ENCODE data around the gene MX1.

MX1 gene

GRCh38 chr21:41431788-41432548 is 5.9 kb downstream of the MX1 start:
- no peak for DNase-seq (ENCODE audit: low read depth in 2 of 2)

- no peak for DNase-seq (ENCODE audit: low read depth in 2 of 2)
These were observed 6.8 kb downstream of the MX1 start for GRCh38 chr21:41432562-41433460.

GRCh38 chr21:41433566-41433965 is 7.5 kb downstream of the MX1 start:
- DNase-seq (ENCODE audit: low read depth in 2 of 2): no peak

- no peak for DNase-seq (ENCODE audit: low read depth in 2 of 2)
These were observed 9.7 kb downstream of the MX1 start for GRCh38 chr21:41435706-41436105.

- no peak for DNase-seq (ENCODE audit: low read depth in 2 of 2)
These were observed 11.7 kb downstream of the MX1 start for GRCh38 chr21:41437729-41438128.

GRCh38 chr21:41438425-41439113 is 12.5 kb downstream of the MX1 start:
- no peak for DNase-seq (ENCODE audit: low read depth in 2 of 2)

- no peak for DNase-seq (ENCODE audit: low read depth in 2 of 2)
These were observed 13.2 kb downstream of the MX1 start for GRCh38 chr21:41439248-41439647.

GRCh38 chr21:41441546-41441945 is 15.5 kb downstream of the MX1 start:
- DNase-seq (ENCODE audit: low read depth in 2 of 2): no peak

- no peak for DNase-seq (ENCODE audit: low read depth in 2 of 2)
These were observed 16.6 kb downstream of the MX1 start for GRCh38 chr21:41442481-41443186.

- DNase-seq (ENCODE audit: low read depth in 2 of 2): no peak
These were observed 17.5 kb downstream of the MX1 start for GRCh38 chr21:41443562-41443961.

GRCh38 chr21:41444703-41445464 is 18.8 kb downstream of the MX1 start:
- no peak for DNase-seq (ENCODE audit: low read depth in 2 of 2)

GRCh38 chr21:41445465-41445862 is 19.4 kb downstream of the MX1 start:
- no peak for DNase-seq (ENCODE audit: low read depth in 2 of 2)

- DNase-seq (ENCODE audit: low read depth in 2 of 2): no peak
These were observed 20.5 kb downstream of the MX1 start for GRCh38 chr21:41446586-41446985.

GRCh38 chr21:41447356-41447755 is 21.3 kb downstream of the MX1 start:
- DNase-seq (ENCODE audit: low read depth in 2 of 2): no peak

GRCh38 chr21:41449613-41450012 is 23.6 kb downstream of the MX1 start:
- DNase-seq (ENCODE audit: low read depth in 2 of 2): no peak

GRCh38 chr21:41451753-41452676 is 26.0 kb downstream of the MX1 start:
- DNase-seq (ENCODE audit: low read depth in 2 of 2): no peak

- no peak for DNase-seq (ENCODE audit: low read depth in 2 of 2)
These were observed 27.2 kb downstream of the MX1 start for GRCh38 chr21:41453198-41453597.

- no peak for DNase-seq (ENCODE audit: low read depth in 2 of 2)
These were observed 27.7 kb downstream of the MX1 start for GRCh38 chr21:41453761-41454160.

- no peak for DNase-seq (ENCODE audit: low read depth in 2 of 2)
These were observed 32.1 kb downstream of the MX1 start for GRCh38 chr21:41458121-41458520.

- no peak for DNase-seq (ENCODE audit: low read depth in 2 of 2)
These were observed 32.5 kb downstream of the MX1 start for GRCh38 chr21:41458559-41458958.

Measured in stimulated activated CD8-positive, alpha-beta memory T cell treated with anti-CD3 and anti-CD28 coated beads, Interleukin-2, amount 100 ng/mL, for 1 hour (primary cell).